Measurements from ENCODE around the gene NUDCD3.

- TF ChIP-seq CTCF (IDR thresholded peaks at IDR 0.05) (no peak), EZH2 (IDR thresholded peaks at IDR 0.05) (no peak)
These were observed 19.7 kb downstream of the NUDCD3 start for GRCh38 chr7:44470628-44471245.
